ENCODE data around the gene ZFYVE9.
"Not testable (repeated sequence)": the region's sequence is repeated elsewhere in the genome, so short reads cannot be mapped to it uniquely, and the experiment has no call there.

The ZFYVE9 gene

GRCh38 chr1:52369851-52370250, 228.0 kb downstream of the ZFYVE9 start:
- not testable (repeated sequence) for H3K9ac ChIP-seq (ENCODE audit: low read depth, low read length); H3K27me3 ChIP-seq (ENCODE audit: control insufficient read depth, insufficient read depth, low read length); H3K4me3 ChIP-seq (ENCODE audit: low read depth, low read length); H3K9me3 ChIP-seq (ENCODE audit: control insufficient read depth, insufficient read depth, low read length); H3K4me1 ChIP-seq (ENCODE audit: control insufficient read depth, insufficient read depth, low read length)
- H3K36me3 ChIP-seq (ENCODE audit: control insufficient read depth, insufficient read depth, low read length) = peaks cover 22% of the 10 kb centered on the region

- Histone ChIP-seq H3K4me3 (ENCODE audit: low read depth, low read length) (no peak overlapping the region), H3K4me1 (ENCODE audit: control insufficient read depth, insufficient read depth, low read length) (no peaks in the 10 kb centered on the region), H3K27me3 (ENCODE audit: control insufficient read depth, insufficient read depth, low read length) (no peaks in the 10 kb centered on the region), H3K9me3 (ENCODE audit: control insufficient read depth, insufficient read depth, low read length) (no peaks in the 10 kb centered on the region), H3K9ac (ENCODE audit: low read depth, low read length) (no peak overlapping the region), H3K36me3 (ENCODE audit: control insufficient read depth, insufficient read depth, low read length) (peaks cover 67% of the 10 kb centered on the region)
Observed at GRCh38 chr1:52385376-52385775, 243.5 kb downstream of the ZFYVE9 start.

GRCh38 chr1:52386458-52386857, 244.6 kb downstream of the ZFYVE9 start:
- no peak overlapping the region for H3K9ac ChIP-seq (ENCODE audit: low read depth, low read length)
- H3K36me3 ChIP-seq (ENCODE audit: control insufficient read depth, insufficient read depth, low read length) = peaks cover 57% of the 10 kb centered on the region
- H3K4me1 ChIP-seq (ENCODE audit: control insufficient read depth, insufficient read depth, low read length) = no peaks in the 10 kb centered on the region
- H3K9me3 ChIP-seq (ENCODE audit: control insufficient read depth, insufficient read depth, low read length) = no peaks in the 10 kb centered on the region
- no peaks in the 10 kb centered on the region for H3K27me3 ChIP-seq (ENCODE audit: control insufficient read depth, insufficient read depth, low read length)
- H3K4me3 ChIP-seq (ENCODE audit: low read depth, low read length) = no peak overlapping the region

- H3K36me3 ChIP-seq (ENCODE audit: control insufficient read depth, insufficient read depth, low read length) = peaks cover 42% of the 10 kb centered on the region
- H3K9ac ChIP-seq (ENCODE audit: low read depth, low read length) = no peak overlapping the region
- no peaks in the 10 kb centered on the region for H3K4me1 ChIP-seq (ENCODE audit: control insufficient read depth, insufficient read depth, low read length)
- H3K9me3 ChIP-seq (ENCODE audit: control insufficient read depth, insufficient read depth, low read length) = no peaks in the 10 kb centered on the region
- no peaks in the 10 kb centered on the region for H3K27me3 ChIP-seq (ENCODE audit: control insufficient read depth, insufficient read depth, low read length)
- no peak overlapping the region for H3K4me3 ChIP-seq (ENCODE audit: low read depth, low read length)
Observed at GRCh38 chr1:52393174-52393573, 251.3 kb downstream of the ZFYVE9 start.
